Esophagus squamous epithelium (tissue), 5 donors: ENCODE results near the gene PROX2. TPM values are rescaled to one million over a fixed set of nuclear protein-coding genes. Genes with fewer than 3 reads are reported as not detected.

Source experiments
- DNase-seq: peaks from one replicate; lab custom pipeline; 2025; lab: John Stamatoyannopoulos, UW
- H3K27ac ChIP-seq, 4 donors: fragments of 200-600 bp; sonication (generic); one replicate each; pipeline ENCODE4 v1.5.1; 2016 to 2019; ENCODE audit warnings: mild to moderate bottlenecking in 1 of 4
- H3K27me3 ChIP-seq, 4 donors: fragments of 200-600 bp; sonication (generic); 1 replicate in 3 of 4; 2 replicates in 1 of 4; pipeline versions ENCODE4 v1.5.1 to v1.6.0; 2017 to 2021; ENCODE audit warnings: antibody characterized with exemption in 1 of 4
- H3K36me3 ChIP-seq, 3 donors: fragments of 200-600 bp; sonication (generic); one replicate each; pipeline ENCODE4 v1.5.1; 2016 to 2019
- H3K4me1 ChIP-seq, 3 donors: fragments of 200-600 bp; sonication (generic); one replicate each; pipeline ENCODE4 v1.5.1; 2017 to 2019
- H3K4me3 ChIP-seq, 4 donors: fragments of 200-600 bp; sonication (generic); 1 replicate in 3 of 4; 2 replicates in 1 of 4; pipeline ENCODE4 v1.5.1; 2016 to 2019; ENCODE audit warnings: mild to moderate bottlenecking in 2 of 4, moderate library complexity in 1 of 4
- H3K9me3 ChIP-seq, 3 donors: fragments of 200-600 bp; sonication (generic); one replicate each; pipeline ENCODE4 v1.5.1; 2016 to 2019
- CTCF ChIP-seq, 6 experiments: fragments of 450-650 bp in 4 of 6; fragments of 200-600 bp in 2 of 6; sonication (generic) in 2 of 6; IDR thresholded peaks; one replicate each; pipeline ENCODE4 v1.5.1; 2016 to 2019; ENCODE audit warnings: antibody characterized with exemption in 6 of 6, mild to moderate bottlenecking in 4 of 6, moderate library complexity in 4 of 6
- POLR2A ChIP-seq, 4 donors: fragments of 450-650 bp; IDR thresholded peaks; one replicate each; pipeline ENCODE4 v1.6.1; 2017; ENCODE audit warnings: antibody characterized with exemption in 4 of 4, mild to moderate bottlenecking in 4 of 4, moderate library complexity in 3 of 4
- WGBS, 2 donors: methylation state at CpG; one replicate each; pipeline ENCODE4 v1.1.5; 2018; 5-methylcytosine and 5-hydroxymethylcytosine counted together
- intact Hi-C: fragments of 100-400 bp; cut with DNase I; formaldehyde crosslinking; loops from one replicate; pipeline ENCODE4 v1.15.0; 2022
- total RNA-seq, 4 donors: library from RNA; depleted of rRNA; stranded (reverse); fragments of >200 nt; gene quantifications; one replicate each; pipeline ENCODE4 v1.1.0, GENCODE V29; 2016
- donor health status: DM: yes; HTN: yes; CAD: no.

PROX2 gene
- total RNA-seq, 4 donors from 2014 or later, result not detected

GRCh38 chr14:74858022-74858421, 17.9 kb downstream of the PROX2 start:
- TF ChIP-seq CTCF (IDR thresholded peaks at IDR 0.05) (no peak), POLR2A (IDR thresholded peaks at IDR 0.05) (no peak)
- 33 to 60% methylated on average over 1 of the region's 1 CpG for WGBS, 2 donors
- H3K27ac ChIP-seq, result no peak overlapping the region
- H3K27me3 ChIP-seq, result no peaks in the 10 kb centered on the region
- H3K4me3 ChIP-seq, result no peak overlapping the region
- no peaks in the 10 kb centered on the region for H3K36me3 ChIP-seq
- H3K9me3 ChIP-seq, result no peaks in the 10 kb centered on the region
- intact Hi-C loops, result no loop called here
- peaks cover 0 to 33% (median 13%) of the 10 kb centered on the region in 3 donors for H3K4me1 ChIP-seq
- DNase-seq, result no peak

GRCh38 chr14:74856366-74856765, 19.6 kb downstream of the PROX2 start:
- H3K9me3 ChIP-seq, result no peaks in the 10 kb centered on the region
- H3K36me3 ChIP-seq, result no peaks in the 10 kb centered on the region
- 60 to 88% methylated on average over 1 of the region's 1 CpG for WGBS, 2 donors
- H3K27ac ChIP-seq, result no peak overlapping the region
- intact Hi-C loops, result no loop called here
- TF ChIP-seq POLR2A (IDR thresholded peaks at IDR 0.05) (no peak), CTCF (IDR thresholded peaks at IDR 0.05) (no peak)
- no peaks in the 10 kb centered on the region for H3K27me3 ChIP-seq
- no peak overlapping the region for H3K4me3 ChIP-seq
- peaks cover 0 to 41% (median 17%) of the 10 kb centered on the region in 3 donors for H3K4me1 ChIP-seq
- DNase-seq, result no peak

GRCh38 chr14:74855945-74856344, 20.0 kb downstream of the PROX2 start:
- Histone ChIP-seq H3K4me1 (peaks cover 0 to 39% (median 17%) of the 10 kb centered on the region in 3 donors), H3K27me3 (no peaks in the 10 kb centered on the region), H3K36me3 (no peaks in the 10 kb centered on the region), H3K27ac (no peak overlapping the region), H3K9me3 (no peaks in the 10 kb centered on the region), H3K4me3 (no peak overlapping the region)
- WGBS, 2 donors, result 44 to 61% methylated on average over 2 to 4 of the region's 4 CpGs
- DNase-seq, result no peak
- TF ChIP-seq POLR2A (IDR thresholded peaks at IDR 0.05), result no peak
- TF ChIP-seq CTCF (IDR thresholded peaks at IDR 0.05), result no peak
- intact Hi-C loops, result no loop called here

- intact Hi-C loops, result no loop called here
- H3K27ac ChIP-seq, result peak overlapping the region in 1 of 4 donors; percentile 3
- TF ChIP-seq POLR2A (IDR thresholded peaks at IDR 0.05) (no peak), CTCF (IDR thresholded peaks at IDR 0.05) (no peak)
- H3K4me3 ChIP-seq, result no peak overlapping the region
- H3K9me3 ChIP-seq, result no peaks in the 10 kb centered on the region
- WGBS, 2 donors, result 61 to 76% methylated on average over 7 of the region's 7 CpGs
- H3K27me3 ChIP-seq, result no peaks in the 10 kb centered on the region
- no peak for DNase-seq
- no peaks in the 10 kb centered on the region for H3K36me3 ChIP-seq
- peaks cover 0 to 32% (median 17%) of the 10 kb centered on the region in 3 donors for H3K4me1 ChIP-seq
These were observed 20.9 kb downstream of the PROX2 start for GRCh38 chr14:74855021-74855420.

GRCh38 chr14:74853581-74853980, 22.4 kb downstream of the PROX2 start:
- H3K27me3 ChIP-seq, result no peaks in the 10 kb centered on the region
- no peak for DNase-seq
- TF ChIP-seq POLR2A (IDR thresholded peaks at IDR 0.05) (no peak), CTCF (IDR thresholded peaks at IDR 0.05) (no peak)
- intact Hi-C loops, result no loop called here
- no peaks in the 10 kb centered on the region for H3K36me3 ChIP-seq
- no peaks in the 10 kb centered on the region for H3K9me3 ChIP-seq
- peak overlapping the region in 3 of 4 donors; percentile 10 to 57 (median 45) for H3K27ac ChIP-seq
- WGBS, 2 donors, result 40 to 48% methylated on average over 4 of the region's 4 CpGs
- H3K4me1 ChIP-seq, result peaks cover 0 to 32% (median 17%) of the 10 kb centered on the region in 3 donors
- no peak overlapping the region for H3K4me3 ChIP-seq
